HG02763 (cell line): Measurements from ENCODE around the gene BCAT1.
A peak's percentile ranks its signal among the peaks of the same experiment; 100 is the strongest.
"Not testable (repeated sequence)": the region's sequence is repeated elsewhere in the genome, so short reads cannot be mapped to it uniquely, and the experiment has no call there.

ENCODE experiments used
- ATAC-seq: cut with Tn5 transposase; IDR thresholded peaks from one replicate; pipeline ENCODE4 v1.9.1; 2021; ENCODE audit warnings: mild to moderate bottlenecking, moderate library complexity; ENCODE audit not compliant: unreplicated experiment

The BCAT1 gene

GRCh38 chr12:24928533-24929306, 20.2 kb downstream of the BCAT1 start:
- not testable (repeated sequence) for ATAC-seq

GRCh38 chr12:24928131-24928530, 20.8 kb downstream of the BCAT1 start:
- no peak for ATAC-seq

- not testable (repeated sequence) for ATAC-seq
These were observed 22.8 kb downstream of the BCAT1 start for GRCh38 chr12:24926080-24926479.

DNA sequence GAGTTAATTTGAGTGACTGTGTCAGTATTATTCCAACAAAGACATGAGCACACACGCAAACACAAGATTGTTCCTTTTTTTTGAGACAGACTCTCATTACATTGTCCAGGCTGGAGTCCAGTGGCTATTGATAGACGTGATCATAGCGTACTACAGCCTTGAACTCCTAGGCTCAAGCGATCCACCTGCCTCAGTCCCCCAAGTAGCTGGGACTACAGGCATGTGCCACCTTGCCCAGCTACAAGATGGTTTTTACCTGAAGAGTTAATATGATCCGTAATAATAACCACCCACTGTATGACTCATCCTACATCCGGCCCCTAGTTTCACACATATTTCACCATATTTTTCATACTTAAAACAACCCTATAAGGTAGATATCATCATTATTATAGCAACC, 26.8 kb downstream of the BCAT1 start:
- no peak for ATAC-seq

DNA sequence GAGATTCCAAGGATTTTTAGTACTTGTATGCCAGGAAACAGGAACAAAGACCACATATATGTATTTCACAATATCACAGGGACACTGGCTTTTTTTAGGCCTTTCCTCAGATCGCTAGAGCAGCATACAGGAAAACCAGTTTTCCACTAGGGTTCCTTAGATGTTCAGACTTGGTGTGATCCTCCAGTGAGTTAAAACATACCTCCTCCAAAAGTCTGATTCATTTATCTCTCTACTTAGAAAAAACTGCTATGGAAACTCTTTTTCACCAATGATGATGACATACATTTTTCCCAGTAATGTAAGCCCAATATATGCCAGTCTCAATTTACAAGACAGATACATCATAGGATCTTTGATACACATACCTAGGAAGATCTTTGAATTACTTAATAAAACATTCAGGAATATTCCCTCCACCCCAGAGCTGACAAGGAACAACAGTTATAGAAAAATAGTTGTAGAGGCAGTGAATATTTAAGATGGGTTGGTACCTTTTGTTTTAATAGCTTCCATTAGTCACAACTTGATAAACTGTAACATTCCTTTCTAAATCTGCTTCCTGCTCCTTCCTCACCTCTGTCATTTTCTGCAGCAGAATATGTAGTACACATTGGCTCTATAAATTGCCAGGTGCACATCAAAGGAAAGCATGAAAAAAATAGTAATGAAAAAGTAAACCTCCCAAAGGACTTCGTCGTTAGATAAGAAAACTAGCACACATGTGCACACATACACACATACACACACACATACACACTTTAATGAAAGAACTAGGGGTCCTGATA, 27.5 kb downstream of the BCAT1 start:
- no peak for ATAC-seq

GRCh38 chr12:24920141-24920540, 28.8 kb downstream of the BCAT1 start:
- no peak for ATAC-seq

GRCh38 chr12:24919346-24920001, 29.4 kb downstream of the BCAT1 start:
- ATAC-seq, result no peak

- ATAC-seq, result no peak
These were observed 30.3 kb downstream of the BCAT1 start for GRCh38 chr12:24918596-24918995.

- no peak for ATAC-seq
These were observed 33.4 kb downstream of the BCAT1 start for GRCh38 chr12:24915501-24915900.

DNA sequence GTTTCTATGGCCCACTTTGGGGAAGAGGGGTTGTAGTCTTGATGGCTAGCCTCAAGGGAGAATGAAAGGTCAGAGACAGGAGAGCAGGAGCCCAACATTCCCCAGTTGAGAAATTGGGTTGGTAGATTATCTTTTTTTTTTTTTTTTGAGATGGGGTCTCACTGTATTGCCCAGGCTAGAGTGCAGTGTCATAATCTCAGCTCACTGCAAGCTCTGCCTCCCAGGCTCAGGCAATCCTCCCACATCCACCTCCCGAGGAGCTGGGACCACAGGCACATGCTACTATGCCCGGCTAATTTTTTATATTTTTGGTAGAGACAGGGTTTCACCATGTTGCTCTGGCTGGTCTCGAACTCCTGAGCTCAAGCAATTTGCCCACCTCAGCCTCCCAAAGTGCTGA, 34.9 kb downstream of the BCAT1 start:
- ATAC-seq, result no peak

DNA sequence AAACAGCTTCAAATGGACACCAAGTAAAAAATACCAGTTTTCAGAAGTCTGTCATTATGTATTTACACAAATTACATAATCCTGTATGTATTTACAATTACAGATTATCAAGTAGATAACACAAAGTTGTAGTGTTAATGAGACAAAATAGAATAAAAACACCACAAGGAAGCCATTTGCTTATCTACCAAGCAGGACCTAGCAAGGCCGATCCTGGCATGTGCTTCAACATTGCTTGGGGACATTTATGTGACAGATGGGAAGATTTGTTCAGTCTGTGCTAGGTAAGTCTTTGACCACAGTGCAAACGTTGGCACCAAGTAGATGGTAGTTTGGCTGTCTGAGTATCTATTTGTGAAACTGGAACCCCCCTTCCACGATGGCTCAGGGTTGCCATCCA, 35.8 kb downstream of the BCAT1 start:
- ATAC-seq, result no peak

- no peak for ATAC-seq
These were observed 37.6 kb downstream of the BCAT1 start for GRCh38 chr12:24911271-24911791.

- ATAC-seq, result not testable (repeated sequence)
These were observed 38.7 kb downstream of the BCAT1 start for GRCh38 chr12:24910192-24910591.

GRCh38 chr12:24909667-24910066, 39.2 kb downstream of the BCAT1 start:
- ATAC-seq, result no peak

DNA sequence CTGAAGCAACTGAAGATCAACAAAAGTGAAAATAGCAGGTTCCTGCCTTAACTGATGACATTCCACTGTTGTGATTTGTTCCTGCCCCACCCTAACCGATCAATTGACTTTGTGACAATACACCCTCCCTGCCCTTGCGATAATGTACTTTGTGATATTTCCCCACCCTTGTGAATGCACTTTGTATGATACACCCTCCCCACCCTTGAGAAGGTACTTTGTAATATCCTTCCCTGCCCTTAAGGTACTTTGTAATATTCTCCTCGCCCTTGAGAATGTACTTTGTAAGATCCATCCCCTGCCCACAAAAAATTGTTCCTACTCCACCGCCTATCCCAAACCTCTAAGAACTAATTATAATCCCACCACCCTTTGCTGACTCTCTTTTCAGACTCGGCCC, 41.4 kb downstream of the BCAT1 start:
- no peak for ATAC-seq

GRCh38 chr12:24906141-24906540, 42.8 kb downstream of the BCAT1 start:
- ATAC-seq, result no peak

GRCh38 chr12:24905431-24905830, 43.5 kb downstream of the BCAT1 start:
- no peak for ATAC-seq

- no peak for ATAC-seq
These were observed 44.0 kb downstream of the BCAT1 start for GRCh38 chr12:24904871-24905270.

GRCh38 chr12:24903329-24904088, 45.4 kb downstream of the BCAT1 start:
- ATAC-seq, result no peak

DNA sequence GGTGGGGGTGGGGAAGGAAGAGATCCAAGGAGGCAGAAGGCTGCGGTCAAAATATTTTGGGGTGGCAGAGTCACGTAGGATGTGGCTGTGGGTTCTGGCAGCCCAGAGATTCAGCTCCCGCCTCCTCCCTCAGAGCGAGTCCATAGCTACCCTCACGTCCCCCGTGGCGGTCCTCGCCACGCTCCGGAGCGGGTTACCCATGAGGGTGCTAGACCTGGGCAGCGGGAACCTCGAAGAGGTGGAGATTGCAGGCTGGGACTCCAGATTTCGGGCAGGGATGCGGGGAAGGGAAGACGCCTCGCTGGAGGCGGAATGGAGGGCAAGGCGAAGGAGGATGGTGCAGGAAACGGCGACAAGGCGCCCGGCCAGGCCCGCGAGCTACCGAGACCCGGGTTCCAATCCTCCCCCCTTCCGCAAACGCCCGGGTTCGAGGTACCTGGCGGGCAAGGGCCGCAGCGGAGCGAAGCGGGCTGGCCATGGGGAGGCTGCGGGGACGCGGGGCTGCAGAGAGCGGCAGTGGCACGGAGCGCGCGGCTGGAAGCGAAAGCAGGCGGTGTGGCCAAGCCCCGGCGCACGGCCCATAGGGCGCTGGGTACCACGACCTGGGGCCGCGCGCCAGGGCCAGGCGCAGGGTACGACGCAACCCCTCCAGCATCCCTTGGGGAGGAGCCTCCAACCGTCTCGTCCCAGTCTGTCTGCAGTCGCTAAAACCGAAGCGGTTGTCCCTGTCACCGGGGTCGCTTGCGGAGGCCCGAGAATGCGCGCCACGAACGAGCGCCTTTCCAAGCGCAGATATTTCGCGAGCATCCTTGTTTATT, 46.2 kb downstream of the BCAT1 start:
- peak; percentile 53 for ATAC-seq
